WTC11 (cell line): Measurements from ENCODE around the gene RABIF.

Experiments used
- USF2 ChIP-seq: sonication (generic); formaldehyde crosslinking; IDR thresholded peaks from 2 replicates; pipeline ENCODE4 v1.8.1; 2023; ENCODE audit warnings: mild to moderate bottlenecking, missing genetic modification reagents, moderate library complexity
- TF ChIP-seq, protein P1 (sequence below): sonication (generic); formaldehyde crosslinking; IDR thresholded peaks from 2 replicates; pipeline ENCODE4 v1.8.1; 2023; ENCODE audit warnings: mild to moderate bottlenecking, missing genetic modification reagents

DNA sequence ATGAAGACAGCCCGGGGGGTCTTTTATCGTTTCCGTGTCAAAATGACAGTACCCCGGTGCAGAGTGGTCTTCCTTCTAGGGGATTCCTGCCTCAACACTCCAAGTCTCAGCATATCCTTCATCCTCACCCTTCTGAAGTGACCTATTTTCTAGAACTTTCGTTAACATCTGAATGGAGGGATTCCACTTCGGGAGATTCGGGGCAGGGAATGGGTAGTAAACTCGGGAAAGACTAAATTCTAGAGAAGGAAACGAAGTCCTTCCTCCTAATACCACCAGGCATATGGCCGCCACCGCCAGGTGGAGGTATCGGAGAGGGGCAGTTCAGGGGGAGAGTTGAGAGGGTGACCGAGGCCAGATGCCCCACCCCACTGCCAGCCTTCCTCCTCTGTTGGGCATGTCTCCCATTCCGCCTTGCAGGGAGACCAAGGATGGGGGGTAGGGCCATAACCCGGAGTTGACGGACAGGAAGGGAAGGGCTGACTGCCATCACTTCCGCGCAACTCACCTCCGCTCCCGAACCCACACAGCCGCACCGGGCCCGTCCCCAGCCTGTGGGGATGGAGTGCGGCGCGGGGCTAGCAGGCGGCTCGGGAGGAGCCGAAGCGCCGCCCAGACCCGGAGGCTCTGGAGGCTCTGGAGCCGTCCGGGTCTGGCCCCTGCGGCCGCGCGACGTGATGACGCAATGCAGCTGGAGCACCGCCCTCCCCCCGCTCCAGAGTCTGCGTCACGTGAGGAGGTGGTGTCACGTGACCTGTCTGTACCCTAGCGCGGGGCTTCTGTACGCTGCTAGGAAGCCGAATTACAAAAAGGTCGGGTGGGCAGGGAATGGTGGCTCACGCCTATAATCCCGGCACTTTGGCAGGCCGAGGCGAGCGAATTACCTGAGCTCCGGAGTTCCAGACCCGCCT, 37.9 kb upstream of the RABIF start, which contains the start of gene KLHL12:
- peak; percentile 99 for TF ChIP-seq USF2 (CRISPR knock-in tag)
- TF ChIP-seq, protein P1, sequence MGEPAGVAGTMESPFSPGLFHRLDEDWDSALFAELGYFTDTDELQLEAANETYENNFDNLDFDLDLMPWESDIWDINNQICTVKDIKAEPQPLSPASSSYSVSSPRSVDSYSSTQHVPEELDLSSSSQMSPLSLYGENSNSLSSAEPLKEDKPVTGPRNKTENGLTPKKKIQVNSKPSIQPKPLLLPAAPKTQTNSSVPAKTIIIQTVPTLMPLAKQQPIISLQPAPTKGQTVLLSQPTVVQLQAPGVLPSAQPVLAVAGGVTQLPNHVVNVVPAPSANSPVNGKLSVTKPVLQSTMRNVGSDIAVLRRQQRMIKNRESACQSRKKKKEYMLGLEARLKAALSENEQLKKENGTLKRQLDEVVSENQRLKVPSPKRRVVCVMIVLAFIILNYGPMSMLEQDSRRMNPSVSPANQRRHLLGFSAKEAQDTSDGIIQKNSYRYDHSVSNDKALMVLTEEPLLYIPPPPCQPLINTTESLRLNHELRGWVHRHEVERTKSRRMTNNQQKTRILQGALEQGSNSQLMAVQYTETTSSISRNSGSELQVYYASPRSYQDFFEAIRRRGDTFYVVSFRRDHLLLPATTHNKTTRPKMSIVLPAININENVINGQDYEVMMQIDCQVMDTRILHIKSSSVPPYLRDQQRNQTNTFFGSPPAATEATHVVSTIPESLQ: no peak
